GM04504 (cell line): ENCODE measurements around the gene FAM209B.
"Not testable (repeated sequence)": the region's sequence is repeated elsewhere in the genome, so short reads cannot be mapped to it uniquely, and the experiment has no call there.

ENCODE experiments used
- DNase-seq: peaks from one replicate; pipeline ENCODE4 v3.0.0-alpha.2; 2012; ENCODE audit warnings: low read depth

The FAM209B gene

DNA sequence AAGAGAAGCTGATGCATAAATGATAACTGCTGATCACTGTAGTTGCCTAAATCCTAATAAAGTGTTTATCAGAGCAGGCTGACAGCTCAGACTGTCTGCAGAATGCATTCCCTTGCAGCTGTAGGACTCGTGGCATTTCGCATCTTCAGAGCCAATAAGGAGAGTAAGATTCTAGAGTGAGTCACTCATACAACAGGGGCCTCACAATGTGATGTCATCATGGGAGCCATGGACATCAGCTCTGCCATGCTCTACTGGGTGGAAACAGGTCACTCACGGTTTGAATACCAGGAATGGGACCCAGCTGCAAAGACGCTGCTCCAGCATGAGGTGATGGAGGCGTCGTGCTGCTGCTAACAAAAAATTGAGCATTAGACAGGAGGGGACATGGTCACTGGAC, 7.4 kb downstream of the FAM209B start:
- DNase-seq = no peak

DNA sequence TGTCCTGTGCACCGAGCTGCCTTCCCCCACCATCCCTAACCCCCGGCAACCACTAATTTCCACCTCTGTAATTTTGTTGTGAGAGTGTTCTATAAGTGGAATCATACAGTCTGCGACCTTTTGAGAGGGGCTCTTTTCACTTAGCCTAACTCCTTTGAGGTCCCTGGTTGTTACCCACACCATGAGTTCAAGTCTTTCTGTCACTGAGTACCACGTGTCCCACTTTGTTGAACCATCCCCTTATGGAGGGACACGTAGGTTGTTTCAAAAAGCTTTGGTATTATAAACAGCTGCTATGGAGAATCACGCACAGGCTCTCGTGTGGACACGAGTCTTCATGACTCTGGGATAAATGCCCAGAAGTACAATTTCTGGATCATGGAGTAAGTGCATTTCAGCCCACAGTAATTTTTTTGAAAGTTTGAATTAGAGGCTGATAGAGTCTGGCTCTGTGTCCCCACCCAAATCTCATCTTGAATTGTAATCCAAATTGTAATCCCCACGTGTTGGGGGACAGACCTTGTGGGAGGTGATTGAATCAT, 9.5 kb downstream of the FAM209B start:
- peak; percentile 20 for DNase-seq

DNA sequence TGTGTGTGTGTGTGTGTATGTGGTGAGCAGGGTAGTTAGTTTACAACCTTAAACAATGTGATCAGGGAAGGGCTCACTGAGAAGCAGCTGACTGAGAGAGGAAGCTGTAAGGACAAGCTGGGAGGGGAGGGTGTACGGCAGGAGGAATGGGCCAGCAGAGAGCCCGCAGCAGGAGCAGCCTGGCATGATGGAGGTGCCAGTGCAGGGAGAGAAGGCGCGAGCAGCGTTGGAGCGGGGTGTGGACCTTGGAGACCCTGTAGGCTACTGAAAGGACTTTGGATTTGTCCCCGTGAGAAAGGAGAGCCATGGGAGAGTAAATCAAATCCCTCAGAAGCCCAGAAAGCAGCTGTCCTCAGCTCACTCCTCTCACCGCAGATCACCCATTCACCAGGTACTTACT, 18.5 kb downstream of the FAM209B start:
- no peak for DNase-seq

DNA sequence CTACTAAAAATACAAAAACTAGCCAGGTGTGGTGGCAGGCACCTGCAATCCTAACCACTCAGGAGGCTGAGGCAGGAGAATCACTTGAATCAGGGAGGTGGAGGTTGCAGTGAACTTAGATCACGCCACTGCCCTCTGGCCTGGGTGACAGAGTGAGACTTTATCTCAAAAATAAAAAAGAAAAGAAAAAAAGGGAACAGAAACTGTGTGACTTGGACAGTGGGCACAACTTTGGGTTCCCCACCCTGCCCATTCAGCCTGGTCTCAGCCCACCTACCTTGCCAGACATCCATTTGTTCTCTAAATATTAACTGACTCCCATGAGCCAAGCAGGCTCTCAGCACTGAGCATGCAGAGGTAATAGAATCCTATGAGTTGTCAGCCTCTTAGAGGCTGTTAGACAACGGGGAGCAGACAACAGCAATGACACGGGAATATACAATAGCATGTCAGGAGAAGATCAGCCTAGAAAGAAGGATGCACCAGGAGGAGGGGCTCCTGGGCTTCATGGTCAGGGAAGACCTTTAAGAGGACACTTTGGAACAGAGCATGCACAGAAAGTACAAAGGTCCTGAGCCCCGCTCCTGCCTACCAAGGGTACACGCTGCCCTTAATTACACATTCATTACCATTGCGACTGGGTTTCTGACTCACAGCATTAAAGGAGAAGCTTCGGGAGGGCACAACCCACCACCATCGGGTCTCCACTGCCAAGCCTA, 20.0 kb downstream of the FAM209B start:
- no peak for DNase-seq

DNA sequence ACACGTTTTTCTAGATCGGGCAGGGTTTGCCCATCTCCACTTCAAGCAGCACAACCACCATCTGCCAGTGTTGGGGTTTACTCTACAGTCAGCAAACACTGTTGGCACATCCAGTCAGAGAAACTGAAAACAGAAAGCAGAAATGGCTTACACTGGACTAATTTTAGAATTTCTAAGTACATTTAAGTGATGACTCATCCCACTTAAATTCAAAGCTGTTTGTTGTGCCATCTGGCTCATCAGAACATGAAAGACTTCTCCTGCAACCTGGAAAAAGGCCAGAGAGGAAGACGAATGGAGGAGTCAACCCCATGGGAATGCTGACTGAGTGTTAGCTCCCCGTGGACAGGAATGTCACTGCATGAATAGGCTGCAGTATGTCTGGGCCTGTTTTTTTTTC, 21.8 kb downstream of the FAM209B start:
- peak; percentile 95 for DNase-seq

DNA sequence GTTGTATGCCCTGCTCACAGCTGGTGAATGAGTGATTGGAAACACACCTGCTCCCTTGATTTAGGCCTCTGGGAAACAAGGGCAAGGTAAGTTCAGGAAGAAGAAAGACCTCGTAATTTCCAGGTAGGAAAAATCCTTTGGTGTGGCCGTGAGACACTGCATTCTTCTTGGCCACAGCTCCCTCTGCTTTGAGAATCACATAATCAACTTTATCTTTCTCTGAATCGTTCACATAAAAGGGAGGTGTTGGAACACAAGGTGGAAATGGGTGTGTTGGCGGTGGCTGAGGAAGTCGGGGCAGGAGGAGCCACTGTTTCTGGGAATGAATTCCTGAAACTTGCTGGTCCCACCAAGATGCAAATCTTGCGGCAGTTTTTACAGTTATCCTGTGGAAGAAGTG, 25.9 kb downstream of the FAM209B start:
- no peak for DNase-seq

DNA sequence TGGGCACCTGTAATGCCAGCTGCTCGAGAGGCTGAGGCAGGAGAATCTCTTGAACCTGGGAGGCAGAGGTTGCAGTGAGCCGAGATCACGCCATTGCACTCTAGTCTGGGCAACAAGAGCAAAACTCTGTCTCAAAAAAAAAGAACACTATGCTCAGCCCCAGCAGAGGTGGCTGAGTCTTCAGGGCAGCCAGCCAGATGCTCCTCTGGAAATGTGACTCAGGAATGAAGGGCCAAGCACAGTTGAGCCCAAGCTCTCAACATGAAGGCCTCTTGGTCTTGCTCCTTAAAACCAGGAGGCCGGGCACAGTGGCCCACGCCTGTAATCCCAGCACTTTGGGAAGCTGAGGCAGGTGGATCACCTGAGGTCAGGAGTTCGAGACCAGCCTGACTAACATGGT, 31.5 kb downstream of the FAM209B start:
- DNase-seq = not testable (repeated sequence)

DNA sequence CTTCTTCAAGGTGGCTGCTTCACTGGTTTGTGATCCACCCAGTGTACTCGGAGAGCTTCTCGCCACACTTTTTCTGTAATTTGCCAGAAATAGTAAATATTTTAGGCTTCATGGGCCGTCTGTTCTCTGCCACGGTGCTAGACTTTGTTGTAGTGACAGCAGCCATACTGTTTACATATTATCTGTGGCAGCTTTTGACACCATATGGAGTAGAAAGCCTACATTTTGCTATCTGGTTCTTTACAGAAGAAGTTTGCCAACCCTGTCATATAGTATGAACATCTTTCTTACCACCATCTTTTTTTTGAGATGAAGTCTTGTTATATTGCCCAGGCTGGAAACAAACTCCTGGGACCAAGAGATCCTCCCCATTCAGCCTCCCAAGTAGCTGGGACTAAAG, 32.5 kb downstream of the FAM209B start:
- no peak for DNase-seq

DNA sequence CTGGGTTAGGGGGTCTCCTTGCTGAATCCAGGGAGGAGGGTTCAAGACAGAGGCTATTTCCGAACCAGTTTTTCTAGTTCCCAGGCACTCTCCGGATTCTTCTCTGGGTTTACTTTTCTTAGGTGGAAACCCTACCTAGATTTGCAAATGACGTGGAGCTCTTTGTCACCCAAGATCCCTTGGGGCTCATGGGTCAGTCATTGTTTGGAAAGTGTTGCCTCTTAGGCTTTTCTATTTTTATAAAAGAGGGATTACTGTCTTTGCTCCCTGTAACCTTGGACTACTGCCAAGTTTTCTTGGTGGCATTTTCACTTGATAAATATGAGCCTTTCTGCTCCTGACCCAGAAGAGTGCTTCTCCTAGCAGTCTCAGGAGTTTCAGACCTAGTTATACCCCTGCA, 33.6 kb downstream of the FAM209B start:
- DNase-seq = no peak

DNA sequence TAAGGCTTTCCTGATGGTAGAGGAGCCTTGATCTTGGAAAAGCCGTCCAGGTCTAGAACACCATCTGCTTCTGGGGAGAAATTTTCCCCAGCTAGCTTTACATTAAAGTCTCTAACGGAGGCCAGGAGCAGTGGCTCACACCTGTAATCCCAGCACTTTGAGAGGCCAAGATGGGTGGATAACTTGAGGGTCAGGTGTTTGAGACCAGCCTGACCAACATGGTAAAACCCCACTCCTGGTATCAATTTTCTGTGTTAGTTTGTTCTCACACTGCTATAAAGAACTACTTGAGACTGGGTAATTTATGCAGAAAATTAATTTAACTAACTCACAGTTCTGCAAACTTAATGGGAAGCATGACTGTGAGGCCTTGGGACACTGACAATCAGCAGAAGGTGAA, 37.8 kb downstream of the FAM209B start:
- DNase-seq = no peak

DNA sequence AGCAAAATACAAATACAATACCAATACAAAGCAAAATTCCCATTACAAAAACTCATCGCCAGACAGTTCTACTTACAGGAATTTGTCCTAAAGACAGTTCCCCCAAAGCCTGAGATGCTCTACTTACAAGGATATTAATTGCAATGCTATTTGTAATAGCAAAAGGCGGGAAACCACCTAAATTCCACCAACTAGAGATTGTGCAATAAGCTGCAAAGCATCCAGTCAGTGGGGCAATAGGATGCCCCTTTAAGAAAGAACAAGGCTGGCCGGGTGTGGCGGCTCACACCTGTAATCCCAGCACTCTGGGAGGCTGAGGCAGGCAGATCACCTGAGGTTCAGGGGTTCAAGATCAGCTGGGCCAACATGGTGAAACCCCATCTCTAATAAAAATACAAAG, 39.1 kb downstream of the FAM209B start:
- no peak for DNase-seq

DNA sequence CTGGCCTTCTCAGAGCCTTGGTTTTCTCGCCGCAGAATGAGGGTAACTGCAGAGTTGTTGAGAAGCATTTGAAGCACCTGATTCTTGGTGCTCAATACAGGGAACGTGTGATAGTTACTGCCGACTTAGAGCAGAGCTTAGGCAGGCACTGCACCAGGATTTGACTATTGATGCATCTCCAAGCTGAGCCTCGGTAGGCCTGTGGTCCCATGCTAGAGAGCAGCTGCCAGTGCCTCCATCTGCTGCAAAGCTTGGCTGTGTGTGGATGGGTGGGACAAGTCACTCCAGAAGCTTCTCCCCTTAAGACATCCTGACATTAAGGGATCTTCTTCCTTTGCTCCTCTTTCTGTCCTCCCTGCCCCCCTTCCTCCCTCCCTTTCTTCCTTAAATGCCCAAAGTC, 40.9 kb downstream of the FAM209B start:
- DNase-seq = no peak

DNA sequence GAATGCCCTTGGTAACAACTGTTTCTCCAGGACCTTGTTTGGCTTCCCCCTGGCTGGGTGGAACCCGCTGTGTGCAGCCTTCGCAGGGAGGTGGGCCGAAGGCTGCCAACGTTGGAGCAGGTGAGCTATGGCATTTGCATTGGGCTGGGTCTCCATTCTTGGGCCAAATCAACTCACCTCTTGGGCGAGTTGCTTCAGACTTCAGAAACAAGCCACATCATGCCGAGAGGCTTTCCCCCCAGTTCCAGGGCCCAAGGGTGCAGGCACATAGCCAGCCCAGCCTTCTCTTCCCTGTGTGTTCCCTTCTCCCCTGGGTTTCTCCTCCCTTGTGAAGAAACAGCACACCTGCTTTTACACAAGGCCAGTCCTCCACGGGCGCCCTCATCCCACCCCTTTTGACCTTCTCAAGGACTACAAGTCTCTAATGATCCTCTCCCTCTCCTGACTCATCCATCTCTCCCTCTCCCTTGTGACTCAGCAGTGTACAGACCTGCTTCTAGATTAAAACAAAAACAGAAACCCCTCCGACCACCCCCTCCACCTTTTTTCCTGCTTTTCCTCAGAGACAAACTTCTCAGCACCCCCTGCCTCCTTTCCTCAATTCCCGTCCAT, 41.6 kb downstream of the FAM209B start:
- no peak for DNase-seq

DNA sequence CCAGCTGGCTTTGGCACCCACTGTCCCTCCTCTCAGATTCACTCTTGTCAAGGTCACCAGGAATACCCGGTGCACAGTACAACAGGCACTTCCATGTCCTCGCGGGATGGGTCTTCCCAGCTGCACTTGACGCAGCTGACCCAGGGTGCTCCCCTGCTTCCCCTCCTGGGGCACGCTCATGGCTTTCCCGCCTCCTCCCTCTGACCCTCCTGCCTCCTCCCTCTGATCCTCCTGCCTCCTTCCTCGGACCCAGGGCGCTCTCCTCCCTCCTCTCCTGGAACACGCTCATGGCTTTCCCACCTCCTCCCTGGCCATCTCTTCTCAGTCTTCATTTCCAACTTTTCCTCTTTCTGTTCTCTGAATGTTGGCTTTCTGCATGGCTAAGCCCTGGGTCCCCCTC, 42.1 kb downstream of the FAM209B start:
- no peak for DNase-seq

DNA sequence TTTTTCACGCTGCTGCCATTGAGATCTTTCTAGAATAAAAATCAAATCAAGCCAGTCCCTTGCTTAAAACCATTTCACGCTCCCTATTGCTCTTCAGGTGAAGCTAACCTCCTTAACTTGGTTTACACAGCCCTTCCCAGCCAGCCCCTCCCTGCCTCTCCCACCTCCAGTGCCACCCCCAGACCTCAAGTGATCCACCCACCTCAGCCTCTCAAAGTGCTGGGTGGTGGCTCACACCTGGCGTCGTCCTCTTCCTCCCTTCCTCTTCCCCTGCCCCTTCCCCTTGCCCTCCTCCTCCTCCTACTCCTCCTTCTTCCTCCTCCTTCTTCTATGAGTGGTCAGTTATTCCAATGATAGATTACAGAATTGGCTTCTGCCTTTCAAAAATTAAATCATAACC, 42.9 kb downstream of the FAM209B start:
- no peak for DNase-seq

DNA sequence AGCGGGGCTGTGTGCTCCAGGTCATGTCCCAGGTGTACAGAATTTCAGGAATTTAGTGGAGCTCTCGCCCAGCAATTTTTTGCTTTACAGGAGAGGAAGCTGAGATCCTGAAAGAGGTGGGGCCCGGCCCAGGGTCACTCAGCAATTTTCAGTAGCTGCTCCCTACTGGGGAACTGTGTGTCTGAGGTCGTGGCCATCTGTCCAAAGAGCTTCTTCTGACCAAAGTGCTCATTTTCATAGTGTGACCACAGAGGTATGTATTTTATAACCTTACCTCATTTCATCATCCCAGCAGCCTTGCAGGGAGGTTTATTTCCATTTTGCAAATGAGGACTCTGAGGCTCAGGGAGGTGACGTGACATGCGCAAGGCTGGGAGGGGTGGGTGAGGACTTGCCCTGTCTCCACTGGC, 46.3 kb downstream of the FAM209B start:
- DNase-seq = no peak

DNA sequence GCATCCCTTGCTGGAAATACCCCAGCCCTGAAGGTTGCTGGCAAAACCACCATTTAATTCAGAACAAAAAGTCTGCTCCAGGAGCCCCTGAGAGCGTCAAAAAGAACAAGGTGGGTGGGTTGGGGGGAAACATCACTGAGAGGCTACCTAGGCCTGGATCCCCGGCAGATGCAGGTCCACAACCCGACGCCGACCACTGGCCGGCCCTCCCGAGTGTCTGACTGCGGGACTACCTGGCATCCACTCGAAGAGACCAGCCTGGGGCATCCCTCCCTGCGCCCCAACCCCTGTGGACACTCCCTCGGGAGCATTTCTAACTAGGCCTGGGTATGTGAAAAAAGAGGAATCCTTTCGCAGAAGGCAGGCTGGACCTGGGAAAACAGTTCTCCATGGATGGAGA, 47.2 kb downstream of the FAM209B start:
- no peak for DNase-seq

DNA sequence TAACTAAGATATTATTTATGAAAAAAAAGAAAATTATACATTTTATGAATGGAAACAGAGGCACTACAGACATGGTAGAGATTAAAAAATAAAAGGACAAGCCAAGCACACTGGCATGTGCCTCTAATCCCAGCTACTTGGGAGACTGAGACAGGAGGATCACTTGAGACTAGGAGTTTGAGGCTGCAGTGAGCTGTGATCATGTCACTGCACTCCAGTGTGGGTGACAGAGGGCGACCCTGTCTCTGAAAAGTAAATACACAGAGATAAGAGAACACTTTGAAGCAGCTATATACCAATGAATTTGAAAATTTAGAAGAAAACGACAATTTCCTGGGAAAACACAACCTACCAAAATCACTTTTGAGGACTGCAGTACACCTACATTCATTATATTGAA, 48.7 kb downstream of the FAM209B start:
- no peak for DNase-seq

DNA sequence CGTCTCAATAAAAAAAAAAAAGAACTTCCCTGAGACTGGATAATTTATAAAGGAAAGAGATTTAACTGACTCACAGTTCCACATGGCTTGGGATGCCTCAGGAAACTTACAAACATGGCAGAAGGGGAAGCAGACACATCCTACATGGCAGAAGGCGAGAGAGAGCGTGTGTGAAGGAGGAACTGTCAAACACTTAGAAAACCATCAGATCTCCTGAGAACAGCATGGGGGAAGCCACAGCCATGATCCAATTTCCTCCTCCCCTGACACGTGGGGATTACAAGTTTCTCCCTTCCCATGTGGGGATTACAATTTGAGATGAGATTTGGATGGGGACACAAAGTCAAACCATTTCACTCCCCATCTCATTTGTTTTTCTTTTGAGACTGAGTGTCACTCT, 49.5 kb downstream of the FAM209B start:
- DNase-seq = no peak

DNA sequence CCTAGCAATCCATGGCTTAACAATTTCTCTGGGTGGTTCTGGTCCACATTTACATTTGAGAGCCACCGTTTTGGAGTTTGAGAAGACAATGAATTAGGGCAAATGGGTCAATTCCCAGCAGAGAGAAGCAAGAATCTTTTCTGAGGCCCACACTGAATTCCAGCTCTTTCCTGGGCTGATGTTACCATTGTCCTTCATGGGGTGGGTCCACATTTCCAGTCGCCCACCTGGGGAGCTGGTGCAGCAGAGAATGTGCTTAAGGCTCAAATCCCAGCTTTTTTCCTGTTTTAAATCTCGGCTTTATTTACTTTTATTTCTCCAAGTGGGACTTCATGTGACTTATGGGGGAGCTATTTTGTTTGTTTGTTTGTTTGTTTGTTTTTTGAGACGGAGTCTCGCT, 51.9 kb downstream of the FAM209B start:
- no peak for DNase-seq
